ENCODE results near the gene TMEM125.

- no peak for TF ChIP-seq CTCF (IDR thresholded peaks at IDR 0.05; ENCODE audit: poor library complexity)
- TF ChIP-seq EZH2 (IDR thresholded peaks at IDR 0.05; ENCODE audit: borderline replicate concordance), result no peak
- TF ChIP-seq EZH2phosphoT487 (IDR thresholded peaks at IDR 0.05; ENCODE audit: low read depth, severe bottlenecking, unreplicated experiment), result no peak
Observed at GRCh38 chr1:43313771-43314170, 44.0 kb downstream of the TMEM125 start.

Measured in hepatocyte (in vitro differentiated cells).